ENCODE results near the gene PLA2G5.

Gene PLA2G5

DNA sequence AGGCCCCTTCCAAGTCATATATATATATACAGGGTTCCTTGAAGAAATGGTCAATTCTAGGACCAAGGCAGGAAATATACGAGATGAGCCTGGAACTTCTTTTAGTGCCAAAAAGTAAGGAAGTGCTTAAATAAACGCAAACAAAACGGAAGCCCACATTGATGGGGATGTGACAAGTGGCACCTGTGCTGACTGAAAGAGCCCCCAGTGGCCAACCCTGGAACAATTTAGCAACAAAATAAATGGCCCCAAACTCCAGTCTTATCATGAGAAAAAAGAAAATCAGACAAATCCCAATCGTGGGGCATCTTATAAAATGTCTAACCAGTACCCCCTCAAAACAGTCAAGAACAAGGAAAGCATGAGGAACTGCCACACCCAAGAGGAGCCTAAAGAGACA, 17.7 kb downstream of the PLA2G5 start:
- H3K27me3 Mint-ChIP-seq (ENCODE audit: low read depth, poor library complexity), result peaks cover 27% of the 10 kb centered on the region
- no peak overlapping the region for H3K27ac Mint-ChIP-seq
- peaks cover 3% of the 10 kb centered on the region for H3K9me3 Mint-ChIP-seq
- peaks cover 21% of the 10 kb centered on the region for H3K4me1 Mint-ChIP-seq
- no peak for TF ChIP-seq CTCF (IDR thresholded peaks at IDR 0.05)
- H3K36me3 Mint-ChIP-seq (ENCODE audit: low read depth), result no peaks in the 10 kb centered on the region
- H3K4me3 Mint-ChIP-seq, result no peak overlapping the region
- no peak for DNase-seq

- H3K27me3 Mint-ChIP-seq (ENCODE audit: low read depth, poor library complexity), result peaks cover 37% of the 10 kb centered on the region
- DNase-seq, result no peak
- H3K9me3 Mint-ChIP-seq, result peaks cover 3% of the 10 kb centered on the region
- no peak overlapping the region for H3K27ac Mint-ChIP-seq
- H3K4me3 Mint-ChIP-seq, result no peak overlapping the region
- TF ChIP-seq CTCF (IDR thresholded peaks at IDR 0.05), result no peak
- H3K4me1 Mint-ChIP-seq, result peaks cover 8% of the 10 kb centered on the region
- no peaks in the 10 kb centered on the region for H3K36me3 Mint-ChIP-seq (ENCODE audit: low read depth)
Observed at GRCh38 chr1:20089328-20090077, 19.5 kb downstream of the PLA2G5 start.

DNA sequence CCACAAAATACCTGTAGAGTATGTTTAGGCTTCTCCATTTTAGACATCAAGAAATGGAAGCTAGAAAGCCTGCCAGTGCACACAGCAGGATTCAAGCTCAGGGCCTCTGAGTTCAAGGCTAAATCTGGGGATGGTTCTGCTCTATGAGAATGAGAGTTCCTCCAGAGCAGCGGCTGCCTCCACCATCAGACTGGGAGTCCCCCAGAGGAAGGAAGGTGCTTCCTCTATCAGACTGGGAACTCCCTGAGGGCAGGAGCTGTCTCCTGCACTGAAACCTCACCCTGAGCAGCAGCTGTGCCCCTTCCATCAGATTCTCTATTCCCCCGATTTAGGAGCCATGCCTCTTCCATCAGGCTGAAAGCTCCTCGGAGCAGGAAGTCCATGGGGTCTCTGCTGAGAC, 20.1 kb downstream of the PLA2G5 start:
- H3K27ac Mint-ChIP-seq, result no peak overlapping the region
- no peak for TF ChIP-seq CTCF (IDR thresholded peaks at IDR 0.05)
- peaks cover 2% of the 10 kb centered on the region for H3K4me1 Mint-ChIP-seq
- peaks cover 37% of the 10 kb centered on the region for H3K27me3 Mint-ChIP-seq (ENCODE audit: low read depth, poor library complexity)
- H3K36me3 Mint-ChIP-seq (ENCODE audit: low read depth), result no peaks in the 10 kb centered on the region
- no peak for DNase-seq
- H3K4me3 Mint-ChIP-seq, result no peak overlapping the region
- peaks cover 3% of the 10 kb centered on the region for H3K9me3 Mint-ChIP-seq

DNA sequence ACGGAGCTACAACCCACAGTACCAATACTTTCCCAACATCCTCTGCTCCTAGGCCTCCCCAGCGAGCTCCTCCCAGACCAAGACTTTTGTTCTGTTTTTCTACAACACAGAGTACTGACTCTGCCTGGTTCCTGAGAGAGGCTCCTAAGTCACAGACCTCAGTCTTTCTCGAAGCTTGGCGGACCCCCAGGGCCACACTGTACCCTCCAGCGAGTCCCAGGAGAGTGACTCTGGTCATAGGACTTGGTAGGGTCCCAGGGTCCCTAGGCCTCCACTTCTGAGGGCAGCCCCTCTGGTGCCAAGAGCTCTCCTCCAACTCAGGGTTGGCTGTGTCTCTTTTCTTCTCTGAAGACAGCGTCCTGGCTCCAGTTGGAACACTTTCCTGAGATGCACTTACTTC, 20.6 kb downstream of the PLA2G5 start:
- H3K27ac Mint-ChIP-seq, result no peak overlapping the region
- H3K27me3 Mint-ChIP-seq (ENCODE audit: low read depth, poor library complexity), result peaks cover 37% of the 10 kb centered on the region
- no peaks in the 10 kb centered on the region for H3K36me3 Mint-ChIP-seq (ENCODE audit: low read depth)
- H3K9me3 Mint-ChIP-seq, result peaks cover 7% of the 10 kb centered on the region
- no peak overlapping the region for H3K4me3 Mint-ChIP-seq
- no peaks in the 10 kb centered on the region for H3K4me1 Mint-ChIP-seq
- DNase-seq, result no peak
- no peak for TF ChIP-seq CTCF (IDR thresholded peaks at IDR 0.05)

DNA sequence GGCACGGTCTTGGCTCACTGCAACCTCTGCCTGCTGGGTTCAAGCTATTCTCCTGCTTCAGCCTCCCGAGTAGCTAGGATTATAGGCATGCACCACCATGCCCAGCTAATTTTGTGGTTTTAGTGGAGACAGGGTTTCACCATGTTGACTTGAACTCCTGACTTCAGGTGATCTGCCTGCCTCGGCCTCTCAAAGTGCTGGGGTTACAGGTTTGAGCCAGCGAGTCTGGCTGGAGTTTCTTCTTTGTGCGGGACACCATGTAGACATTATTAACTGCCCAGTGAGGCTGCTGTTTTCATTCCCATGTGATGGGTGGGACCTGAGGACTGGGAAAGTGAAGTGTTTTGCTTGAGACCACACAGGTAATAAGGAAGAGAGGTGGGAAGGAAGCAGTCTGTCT, 23.3 kb downstream of the PLA2G5 start:
- no peak for DNase-seq
- no peak overlapping the region for H3K27ac Mint-ChIP-seq
- no peak for TF ChIP-seq CTCF (IDR thresholded peaks at IDR 0.05)
- H3K4me1 Mint-ChIP-seq, result no peaks in the 10 kb centered on the region
- peaks cover 32% of the 10 kb centered on the region for H3K9me3 Mint-ChIP-seq
- H3K36me3 Mint-ChIP-seq (ENCODE audit: low read depth), result no peaks in the 10 kb centered on the region
- no peak overlapping the region for H3K4me3 Mint-ChIP-seq
- peaks cover 37% of the 10 kb centered on the region for H3K27me3 Mint-ChIP-seq (ENCODE audit: low read depth, poor library complexity)

DNA sequence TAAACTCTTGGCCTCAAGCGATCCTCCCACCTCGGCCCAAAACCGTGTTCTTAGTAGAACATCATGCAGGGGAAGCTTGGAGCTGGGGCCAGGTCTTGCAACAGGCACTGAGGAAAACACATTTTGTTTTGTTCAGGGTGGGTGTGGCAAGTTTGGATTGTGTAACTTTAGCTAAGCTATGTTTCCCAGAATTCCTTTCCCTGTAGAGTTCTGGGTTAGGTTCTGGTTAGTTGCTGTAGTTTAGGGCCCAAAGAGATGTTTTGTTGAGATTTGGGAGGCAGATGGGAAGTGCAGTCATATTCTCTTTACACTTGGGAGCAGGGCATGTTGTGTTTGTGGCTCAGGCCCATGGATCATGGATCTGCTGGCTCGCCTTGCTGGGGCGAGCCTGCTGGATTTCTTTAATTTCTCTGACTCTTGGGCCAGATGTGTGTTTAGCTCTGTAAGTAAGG, 24.0 kb downstream of the PLA2G5 start:
- no peaks in the 10 kb centered on the region for H3K36me3 Mint-ChIP-seq (ENCODE audit: low read depth)
- H3K4me1 Mint-ChIP-seq, result no peaks in the 10 kb centered on the region
- DNase-seq, result no peak
- no peak overlapping the region for H3K4me3 Mint-ChIP-seq
- peaks cover 34% of the 10 kb centered on the region for H3K27me3 Mint-ChIP-seq (ENCODE audit: low read depth, poor library complexity)
- H3K9me3 Mint-ChIP-seq, result peaks cover 32% of the 10 kb centered on the region
- no peak overlapping the region for H3K27ac Mint-ChIP-seq
- TF ChIP-seq CTCF (IDR thresholded peaks at IDR 0.05), result no peak

Measured in nephron progenitor cell (in vitro differentiated cells).